Upper lobe of right lung (tissue), 1 donor: ENCODE results near the gene UNC13B. TPM values are rescaled to one million over a fixed set of nuclear protein-coding genes. Genes with fewer than 3 reads are reported as not detected.

ENCODE experiments used
- ATAC-seq: fragments of 200-7000 bp; cut with Tn5 transposase; one replicate; pipeline ENCODE4 v1.9.1; 2020; ENCODE audit warnings: mild to moderate bottlenecking, moderate library complexity
- DNase-seq: peaks from one replicate; pipeline ENCODE4 v3.0.0-alpha.2; 2020
- H3K27ac ChIP-seq: fragments of 200-600 bp; one replicate; pipeline ENCODE4 v1.8.0; 2022
- H3K27me3 ChIP-seq: fragments of 200-600 bp; one replicate; pipeline ENCODE4 v1.8.0; 2022; ENCODE audit warnings: mild to moderate bottlenecking
- H3K36me3 ChIP-seq: fragments of 200-600 bp; one replicate; pipeline ENCODE4 v1.8.0; 2022
- H3K4me1 ChIP-seq: fragments of 200-600 bp; one replicate; pipeline ENCODE4 v1.8.0; 2022
- H3K4me3 ChIP-seq: fragments of 200-600 bp; one replicate; pipeline ENCODE4 v1.8.0; 2022; ENCODE audit warnings: mild to moderate bottlenecking
- H3K9me3 ChIP-seq: fragments of 200-600 bp; one replicate; pipeline ENCODE4 v1.8.0; 2022
- intact Hi-C: fragments of 100-400 bp; cut with DNase I; formaldehyde crosslinking; loops from one replicate; pipeline ENCODE4 v1.11.0; 2022
- total RNA-seq: library from RNA; stranded (reverse); fragmentation: NEBNext Ultra II Directional; extraction: Animal tissue kit (Norgen Biotek cat#: 25700); gene quantifications from one replicate; pipeline ENCODE4 v1.2.1, GENCODE V29; 2021
- TF ChIP-seq, protein P1 (sequence below): fragments of 200-600 bp; IDR thresholded peaks from one replicate; pipeline ENCODE4 v1.8.0; 2022; ENCODE audit warnings: antibody characterized with exemption
- donor health status: DM: no; HTN: yes; CAD: no; lungs with severe emphysema.

Gene UNC13B
- total RNA-seq, 1 donor from 2014 or later = 92.1 TPM

DNA sequence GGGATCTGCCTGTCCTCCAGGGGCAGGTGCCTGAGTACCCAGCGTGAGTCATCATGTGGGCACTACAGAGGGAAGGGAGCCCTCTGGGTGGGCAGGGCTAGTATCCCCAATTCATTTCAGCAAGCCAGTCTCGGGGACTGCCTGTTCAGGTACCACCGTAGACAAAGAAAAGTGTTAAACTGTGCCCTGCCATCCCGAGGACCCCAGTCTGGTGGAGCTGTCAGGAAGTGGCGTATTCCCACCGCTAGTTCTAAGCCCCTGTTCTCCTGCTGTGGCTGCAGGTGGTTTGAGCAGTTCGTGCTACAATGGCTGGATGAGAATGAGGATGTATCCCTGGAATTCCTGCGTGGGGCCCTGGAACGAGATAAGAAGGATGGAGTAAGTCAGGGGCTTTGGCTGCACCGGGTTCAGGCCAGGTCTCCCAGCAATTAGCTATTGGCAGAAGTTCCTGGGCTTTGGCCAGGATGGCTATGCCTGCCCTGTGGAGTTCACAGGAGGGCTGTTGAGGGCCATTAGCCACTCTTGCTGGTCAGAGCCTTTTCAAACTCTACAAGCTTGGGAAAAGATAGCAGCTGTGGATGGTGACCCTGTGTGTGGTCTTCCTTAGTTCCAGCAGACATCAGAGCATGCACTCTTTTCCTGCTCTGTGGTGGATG lies 234.9 kb downstream of the UNC13B start:
- no peak overlapping the region for H3K4me3 ChIP-seq
- TF ChIP-seq, protein P1, sequence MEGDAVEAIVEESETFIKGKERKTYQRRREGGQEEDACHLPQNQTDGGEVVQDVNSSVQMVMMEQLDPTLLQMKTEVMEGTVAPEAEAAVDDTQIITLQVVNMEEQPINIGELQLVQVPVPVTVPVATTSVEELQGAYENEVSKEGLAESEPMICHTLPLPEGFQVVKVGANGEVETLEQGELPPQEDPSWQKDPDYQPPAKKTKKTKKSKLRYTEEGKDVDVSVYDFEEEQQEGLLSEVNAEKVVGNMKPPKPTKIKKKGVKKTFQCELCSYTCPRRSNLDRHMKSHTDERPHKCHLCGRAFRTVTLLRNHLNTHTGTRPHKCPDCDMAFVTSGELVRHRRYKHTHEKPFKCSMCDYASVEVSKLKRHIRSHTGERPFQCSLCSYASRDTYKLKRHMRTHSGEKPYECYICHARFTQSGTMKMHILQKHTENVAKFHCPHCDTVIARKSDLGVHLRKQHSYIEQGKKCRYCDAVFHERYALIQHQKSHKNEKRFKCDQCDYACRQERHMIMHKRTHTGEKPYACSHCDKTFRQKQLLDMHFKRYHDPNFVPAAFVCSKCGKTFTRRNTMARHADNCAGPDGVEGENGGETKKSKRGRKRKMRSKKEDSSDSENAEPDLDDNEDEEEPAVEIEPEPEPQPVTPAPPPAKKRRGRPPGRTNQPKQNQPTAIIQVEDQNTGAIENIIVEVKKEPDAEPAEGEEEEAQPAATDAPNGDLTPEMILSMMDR = no peak
- ATAC-seq (no peak), DNase-seq (no peak)
- no peaks in the 10 kb centered on the region for H3K27me3 ChIP-seq
- intact Hi-C loops = no loop called here
- no peaks in the 10 kb centered on the region for H3K9me3 ChIP-seq
- H3K4me1 ChIP-seq = no peaks in the 10 kb centered on the region
- no peak overlapping the region for H3K27ac ChIP-seq
- peaks cover 84% of the 10 kb centered on the region for H3K36me3 ChIP-seq

DNA sequence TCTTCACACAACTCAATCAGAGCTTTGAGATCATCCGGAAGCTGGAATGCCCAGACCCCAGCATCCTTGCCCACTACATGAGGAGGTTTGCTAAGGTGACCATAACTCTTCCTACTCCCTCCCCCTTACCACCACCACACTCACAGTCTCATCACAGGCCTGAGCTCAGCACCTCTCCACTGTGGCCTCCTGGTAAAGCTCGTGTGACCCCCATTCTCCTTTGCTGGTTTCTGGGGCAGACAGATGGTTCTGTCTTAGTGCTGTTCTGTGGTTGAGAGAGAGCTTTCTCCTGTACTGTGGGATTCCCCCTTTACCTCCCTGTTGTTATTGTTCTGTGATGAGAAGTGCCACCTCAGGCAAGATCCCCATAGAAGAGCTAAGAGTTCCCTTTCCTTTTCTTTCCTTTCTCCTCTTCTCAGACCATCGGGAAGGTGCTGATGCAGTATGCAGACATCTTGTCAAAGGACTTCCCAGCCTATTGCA lies 235.4 kb downstream of the UNC13B start:
- Histone ChIP-seq H3K4me1 (no peaks in the 10 kb centered on the region), H3K4me3 (no peak overlapping the region), H3K27me3 (no peaks in the 10 kb centered on the region), H3K36me3 (peaks cover 84% of the 10 kb centered on the region), H3K9me3 (no peaks in the 10 kb centered on the region), H3K27ac (no peak overlapping the region)
- ATAC-seq = no peak
- TF ChIP-seq, protein P1 = no peak
- intact Hi-C loops = no loop called here
- no peak for DNase-seq

DNA sequence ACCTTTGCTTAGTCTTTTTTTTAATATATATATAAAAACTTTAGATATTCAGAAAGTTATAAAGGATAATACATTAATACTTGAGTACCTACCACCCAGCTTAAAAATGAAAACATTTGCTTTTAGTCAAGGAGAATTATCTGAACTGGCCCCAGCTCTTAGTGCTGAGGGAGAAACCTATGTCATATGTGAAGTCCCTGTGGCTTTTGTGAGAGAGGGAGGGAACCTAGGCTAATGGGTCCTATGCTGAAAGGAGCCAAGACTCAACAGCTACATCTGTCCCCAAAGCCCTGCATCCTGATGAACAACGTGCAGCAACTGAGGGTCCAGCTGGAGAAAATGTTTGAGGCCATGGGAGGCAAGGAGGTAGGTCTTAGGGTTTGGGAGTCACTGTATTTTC lies 236.1 kb downstream of the UNC13B start:
- Histone ChIP-seq H3K27ac (no peak overlapping the region), H3K4me3 (no peak overlapping the region), H3K27me3 (no peaks in the 10 kb centered on the region), H3K36me3 (peaks cover 90% of the 10 kb centered on the region), H3K9me3 (no peaks in the 10 kb centered on the region), H3K4me1 (no peaks in the 10 kb centered on the region)
- intact Hi-C loops = no loop called here
- DNase-seq = no peak
- ATAC-seq = no peak
- TF ChIP-seq, protein P1 = no peak

DNA sequence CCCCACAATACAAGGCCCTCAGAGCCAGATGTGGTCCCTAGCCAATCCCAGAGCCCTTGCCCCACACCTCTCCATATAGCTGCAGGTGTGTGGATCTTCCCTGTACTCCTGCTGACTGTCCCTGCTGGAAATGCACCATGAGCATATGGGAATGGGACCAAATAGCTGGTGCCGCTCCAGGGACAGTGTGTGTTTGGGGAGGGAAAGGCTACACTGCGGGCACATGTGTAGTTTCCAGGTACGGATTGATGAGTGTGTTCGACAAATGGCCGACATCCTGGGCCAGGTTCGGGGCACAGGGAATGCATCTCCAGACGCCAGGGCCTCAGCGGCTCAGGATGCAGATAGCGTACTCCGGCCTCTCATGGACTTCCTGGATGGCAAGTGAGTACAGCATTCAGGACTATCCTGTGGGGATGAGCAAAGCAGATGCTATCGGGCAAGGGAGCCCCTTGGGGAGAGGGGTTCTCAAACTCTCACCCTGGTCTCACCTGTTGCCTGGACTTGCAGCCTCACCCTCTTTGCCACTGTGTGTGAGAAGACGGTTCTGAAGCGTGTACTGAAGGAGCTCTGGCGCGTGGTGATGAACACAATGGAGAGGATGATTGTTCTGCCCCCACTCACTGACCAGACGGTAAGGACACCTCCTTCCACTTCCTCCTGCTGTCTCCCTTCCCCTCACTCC lies 237.0 kb downstream of the UNC13B start:
- Histone ChIP-seq H3K9me3 (no peaks in the 10 kb centered on the region), H3K4me1 (no peaks in the 10 kb centered on the region), H3K4me3 (no peak overlapping the region), H3K36me3 (peaks cover 93% of the 10 kb centered on the region), H3K27me3 (no peaks in the 10 kb centered on the region), H3K27ac (no peak overlapping the region)
- DNase-seq (no peak), ATAC-seq (no peak)
- TF ChIP-seq, protein P1 = no peak
- intact Hi-C loops = no loop called here

DNA sequence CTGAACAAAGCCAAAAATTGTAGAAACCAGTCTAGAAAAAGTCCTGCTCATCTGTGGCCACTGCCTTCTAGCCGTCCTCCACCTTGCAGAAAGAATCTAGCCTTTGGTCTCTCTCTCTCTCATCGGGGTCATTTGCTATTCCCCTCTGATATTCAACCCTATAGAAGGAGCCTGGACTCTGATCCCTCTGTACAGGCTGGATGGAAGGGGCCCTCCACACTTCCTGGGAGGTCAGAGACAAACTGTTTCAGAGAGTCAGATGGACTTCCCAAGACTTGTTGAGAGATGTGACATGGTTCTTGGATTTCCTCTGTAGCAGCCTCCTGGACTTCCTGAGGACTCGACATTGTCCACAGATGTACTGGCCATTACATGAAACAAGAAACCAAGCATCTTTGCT lies 243.1 kb downstream of the UNC13B start:
- ATAC-seq = no peak
- Histone ChIP-seq H3K27me3 (no peaks in the 10 kb centered on the region), H3K9me3 (no peaks in the 10 kb centered on the region), H3K27ac (no peak overlapping the region), H3K4me1 (no peaks in the 10 kb centered on the region), H3K4me3 (no peak overlapping the region), H3K36me3 (peaks cover 47% of the 10 kb centered on the region)
- DNase-seq = no peak
- intact Hi-C loops = no loop called here
- TF ChIP-seq, protein P1 = no peak
